Measurements from ENCODE around the gene RBM33.

RBM33 gene

GRCh38 chr7:155809947-155810769, 165.7 kb downstream of the RBM33 start:
- H2AK5ac ChIP-seq (ENCODE audit: low read length, severe bottlenecking), result no peak overlapping the region
- no peak for DNase-seq
- WGBS, result 1% methylated on average over 65 of the region's 69 CpGs
- no peak overlapping the region for H4K91ac ChIP-seq (ENCODE audit: low read length)
- H3K23ac ChIP-seq (ENCODE audit: low read length in 2 of 2), result peak overlapping the region in 1 of 2 experiments; percentile 81
- H2AFZ ChIP-seq (ENCODE audit: low read depth, low read length), result no peak overlapping the region
- H2BK5ac ChIP-seq (ENCODE audit: low read depth, low read length, poor library complexity, severe bottlenecking), result no peak overlapping the region
- H3K36me3 ChIP-seq (ENCODE audit: control insufficient read depth in 1 of 2, insufficient read depth in 2 of 2, low read depth in 1 of 2, low read length in 2 of 2), result no peaks in the 10 kb centered on the region
- no peak overlapping the region for H2BK15ac ChIP-seq (ENCODE audit: low read depth, poor library complexity, severe bottlenecking)
- peak overlapping the region; percentile 91 for H3K4me2 ChIP-seq (ENCODE audit: low read length, poor library complexity, severe bottlenecking)
- no peaks in the 10 kb centered on the region for H3K9me3 ChIP-seq (ENCODE audit: control insufficient read depth, low read length)
- H3K79me1 ChIP-seq (replicated peaks; ENCODE audit: low read length, poor library complexity, severe bottlenecking), result no peaks in the 10 kb centered on the region
- H2BK120ac ChIP-seq (ENCODE audit: low read depth, low read length), result no peak overlapping the region
- no peak overlapping the region for H4K8ac ChIP-seq (ENCODE audit: low read length)
- H3K27me3 ChIP-seq (ENCODE audit: control insufficient read depth in 1 of 2, insufficient read depth in 1 of 2, low read length in 2 of 2), result peaks cover 70 to 87% of the 10 kb centered on the region in 2 experiments
- peaks cover 68% of the 10 kb centered on the region for H3K4me1 ChIP-seq (ENCODE audit: control insufficient read depth, insufficient read depth, low read depth, low read length)
- H3K9ac ChIP-seq (ENCODE audit: low read length), result no peak overlapping the region
- no peak overlapping the region for H3K18ac ChIP-seq (ENCODE audit: low read depth in 1 of 2, low read length in 2 of 2)
- peak overlapping the region in 1 of 2 experiments; percentile 40 for H3K4me3 ChIP-seq (ENCODE audit: insufficient read depth in 1 of 2, low read depth in 1 of 2, low read length in 2 of 2)
- no peak overlapping the region for H3K27ac ChIP-seq (ENCODE audit: low read length, poor library complexity, severe bottlenecking)
- no peak overlapping the region for H3K4ac ChIP-seq (ENCODE audit: low read depth in 1 of 2, low read length in 2 of 2)
- no peak overlapping the region for H3K14ac ChIP-seq (ENCODE audit: low read length in 2 of 2)
- no peak overlapping the region for H2BK12ac ChIP-seq (ENCODE audit: low read length in 2 of 2)

GRCh38 chr7:155810770-155811559, 166.5 kb downstream of the RBM33 start:
- no peak overlapping the region for H2BK120ac ChIP-seq (ENCODE audit: low read depth, low read length)
- H4K8ac ChIP-seq (ENCODE audit: low read length), result no peak overlapping the region
- H3K18ac ChIP-seq (ENCODE audit: low read depth in 1 of 2, low read length in 2 of 2), result no peak overlapping the region
- no peak overlapping the region for H2AK5ac ChIP-seq (ENCODE audit: low read length, severe bottlenecking)
- no peak overlapping the region for H3K4me3 ChIP-seq (ENCODE audit: insufficient read depth in 1 of 2, low read depth in 1 of 2, low read length in 2 of 2)
- no peak overlapping the region for H2BK15ac ChIP-seq (ENCODE audit: low read depth, poor library complexity, severe bottlenecking)
- no peak overlapping the region for H3K23ac ChIP-seq (ENCODE audit: low read length in 2 of 2)
- no peaks in the 10 kb centered on the region for H3K79me1 ChIP-seq (replicated peaks; ENCODE audit: low read length, poor library complexity, severe bottlenecking)
- no peak overlapping the region for H2AFZ ChIP-seq (ENCODE audit: low read depth, low read length)
- no peak overlapping the region for H2BK12ac ChIP-seq (ENCODE audit: low read length in 2 of 2)
- H3K27ac ChIP-seq (ENCODE audit: low read length, poor library complexity, severe bottlenecking), result no peak overlapping the region
- peaks cover 63% of the 10 kb centered on the region for H3K4me1 ChIP-seq (ENCODE audit: control insufficient read depth, insufficient read depth, low read depth, low read length)
- H2BK5ac ChIP-seq (ENCODE audit: low read depth, low read length, poor library complexity, severe bottlenecking), result no peak overlapping the region
- no peak overlapping the region for H3K4ac ChIP-seq (ENCODE audit: low read depth in 1 of 2, low read length in 2 of 2)
- no peak for DNase-seq
- no peak overlapping the region for H4K91ac ChIP-seq (ENCODE audit: low read length)
- no peak overlapping the region for H3K9ac ChIP-seq (ENCODE audit: low read length)
- peaks cover 67 to 89% of the 10 kb centered on the region in 2 experiments for H3K27me3 ChIP-seq (ENCODE audit: control insufficient read depth in 1 of 2, insufficient read depth in 1 of 2, low read length in 2 of 2)
- under 1% methylated on average over 12 of the region's 21 CpGs for WGBS
- H3K14ac ChIP-seq (ENCODE audit: low read length in 2 of 2), result no peak overlapping the region
- H3K36me3 ChIP-seq (ENCODE audit: control insufficient read depth in 1 of 2, insufficient read depth in 2 of 2, low read depth in 1 of 2, low read length in 2 of 2), result no peaks in the 10 kb centered on the region
- H3K9me3 ChIP-seq (ENCODE audit: control insufficient read depth, low read length), result no peaks in the 10 kb centered on the region
- no peak overlapping the region for H3K4me2 ChIP-seq (ENCODE audit: low read length, poor library complexity, severe bottlenecking)

GRCh38 chr7:155811560-155811894, 167.1 kb downstream of the RBM33 start:
- no peak overlapping the region for H3K4ac ChIP-seq (ENCODE audit: low read depth in 1 of 2, low read length in 2 of 2)
- H3K79me1 ChIP-seq (replicated peaks; ENCODE audit: low read length, poor library complexity, severe bottlenecking), result no peaks in the 10 kb centered on the region
- no peak overlapping the region for H3K9ac ChIP-seq (ENCODE audit: low read length)
- H3K9me3 ChIP-seq (ENCODE audit: control insufficient read depth, low read length), result no peaks in the 10 kb centered on the region
- no peak overlapping the region for H4K8ac ChIP-seq (ENCODE audit: low read length)
- no peak overlapping the region for H3K14ac ChIP-seq (ENCODE audit: low read length in 2 of 2)
- no peak overlapping the region for H2AFZ ChIP-seq (ENCODE audit: low read depth, low read length)
- peak overlapping the region in 1 of 2 experiments; percentile 73 for H3K4me3 ChIP-seq (ENCODE audit: insufficient read depth in 1 of 2, low read depth in 1 of 2, low read length in 2 of 2)
- H2BK12ac ChIP-seq (ENCODE audit: low read length in 2 of 2), result no peak overlapping the region
- WGBS, result 4% methylated on average over 9 of the region's 13 CpGs
- H2AK5ac ChIP-seq (ENCODE audit: low read length, severe bottlenecking), result no peak overlapping the region
- no peak overlapping the region for H2BK15ac ChIP-seq (ENCODE audit: low read depth, poor library complexity, severe bottlenecking)
- H3K18ac ChIP-seq (ENCODE audit: low read depth in 1 of 2, low read length in 2 of 2), result no peak overlapping the region
- H3K36me3 ChIP-seq (ENCODE audit: control insufficient read depth in 1 of 2, insufficient read depth in 2 of 2, low read depth in 1 of 2, low read length in 2 of 2), result no peaks in the 10 kb centered on the region
- peaks cover 65 to 87% of the 10 kb centered on the region in 2 experiments for H3K27me3 ChIP-seq (ENCODE audit: control insufficient read depth in 1 of 2, insufficient read depth in 1 of 2, low read length in 2 of 2)
- no peak overlapping the region for H2BK120ac ChIP-seq (ENCODE audit: low read depth, low read length)
- no peak overlapping the region for H3K27ac ChIP-seq (ENCODE audit: low read length, poor library complexity, severe bottlenecking)
- no peak for DNase-seq
- no peak overlapping the region for H2BK5ac ChIP-seq (ENCODE audit: low read depth, low read length, poor library complexity, severe bottlenecking)
- H3K23ac ChIP-seq (ENCODE audit: low read length in 2 of 2), result no peak overlapping the region
- H4K91ac ChIP-seq (ENCODE audit: low read length), result no peak overlapping the region
- H3K4me2 ChIP-seq (ENCODE audit: low read length, poor library complexity, severe bottlenecking), result peak overlapping the region; percentile 96
- peaks cover 61% of the 10 kb centered on the region for H3K4me1 ChIP-seq (ENCODE audit: control insufficient read depth, insufficient read depth, low read depth, low read length)
